SIG-M5 treated with dmso at 0.1 percent for 504 hours (cell line): ENCODE results near the gene TBXT.
"Not testable (repeated sequence)": the region's sequence is repeated elsewhere in the genome, so short reads cannot be mapped to it uniquely, and the experiment has no call there.

Experiments used
- DNase-seq: peaks from one replicate; lab custom pipeline; 2025; ENCODE audit not compliant: unreplicated experiment; lab: John Stamatoyannopoulos, UW

TBXT gene, protein sequence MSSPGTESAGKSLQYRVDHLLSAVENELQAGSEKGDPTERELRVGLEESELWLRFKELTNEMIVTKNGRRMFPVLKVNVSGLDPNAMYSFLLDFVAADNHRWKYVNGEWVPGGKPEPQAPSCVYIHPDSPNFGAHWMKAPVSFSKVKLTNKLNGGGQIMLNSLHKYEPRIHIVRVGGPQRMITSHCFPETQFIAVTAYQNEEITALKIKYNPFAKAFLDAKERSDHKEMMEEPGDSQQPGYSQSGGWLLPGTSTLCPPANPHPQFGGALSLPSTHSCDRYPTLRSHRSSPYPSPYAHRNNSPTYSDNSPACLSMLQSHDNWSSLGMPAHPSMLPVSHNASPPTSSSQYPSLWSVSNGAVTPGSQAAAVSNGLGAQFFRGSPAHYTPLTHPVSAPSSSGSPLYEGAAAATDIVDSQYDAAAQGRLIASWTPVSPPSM

DNA sequence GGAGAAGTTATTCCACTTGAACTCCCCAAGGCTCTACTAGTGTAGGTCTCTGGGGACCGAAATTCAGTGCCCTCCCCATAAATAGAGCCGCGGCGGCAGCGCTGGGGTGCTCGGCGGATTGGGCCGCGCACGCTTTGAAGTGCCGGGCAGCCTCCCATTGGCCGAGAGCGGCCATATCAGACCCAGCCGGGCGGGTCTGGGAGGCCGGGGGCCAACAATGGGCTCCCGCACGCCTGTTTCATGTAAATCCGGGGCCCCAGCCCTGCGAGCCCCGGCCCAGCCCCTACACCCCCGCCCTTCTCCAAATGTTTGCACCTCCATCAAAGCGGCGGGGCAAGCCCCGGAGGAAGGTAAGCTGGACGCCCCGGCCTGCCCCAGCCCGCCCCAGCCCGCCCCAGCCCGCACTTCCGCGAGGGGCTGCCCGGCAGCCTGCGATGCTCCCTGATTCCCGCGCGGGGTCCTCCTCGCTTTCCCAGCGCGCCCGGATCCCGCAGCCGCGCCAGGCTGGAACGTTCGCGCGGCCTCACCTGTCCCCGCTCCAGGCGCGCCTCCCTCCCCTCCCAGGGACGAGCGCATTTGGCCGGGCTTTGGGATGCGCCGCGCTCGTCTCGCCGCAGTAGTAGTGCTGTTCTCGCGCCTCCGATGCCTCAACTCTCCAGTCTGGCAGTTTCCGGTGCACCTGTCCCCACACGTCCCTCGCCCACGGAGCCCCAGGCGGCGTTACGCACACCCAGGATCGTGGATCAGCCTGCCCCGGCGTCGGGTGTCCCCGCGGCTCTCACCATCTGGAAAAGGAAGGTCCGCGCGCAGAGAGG, at the start of gene TBXT:
Gene TBXT (minus strand): TSS at position 51 of the 815 bp plus-strand sequence. CDS start 260 bp downstream, outside the sequence.
- DNase-seq: no peak

DNA sequence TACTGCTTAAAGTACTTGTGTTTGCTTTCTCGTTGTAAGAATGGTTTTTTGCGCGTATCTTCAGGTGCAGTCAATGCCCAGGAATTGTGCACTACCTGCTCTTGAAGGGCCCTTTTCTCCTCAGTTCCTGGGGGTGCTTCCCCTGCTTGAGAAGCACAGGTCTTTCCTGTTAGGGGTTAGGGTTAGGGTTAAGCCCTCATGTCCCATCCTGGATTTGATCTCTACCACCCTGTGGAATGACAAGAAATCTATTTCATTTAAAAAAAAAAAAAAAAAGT, 39.6 kb upstream of the TBXT start:
- no peak for DNase-seq

GRCh38 chr6:166206510-166207283, 39.0 kb upstream of the TBXT start:
- DNase-seq: no peak

- DNase-seq: no peak
Observed at GRCh38 chr6:166206066-166206465, 38.4 kb upstream of the TBXT start.

DNA sequence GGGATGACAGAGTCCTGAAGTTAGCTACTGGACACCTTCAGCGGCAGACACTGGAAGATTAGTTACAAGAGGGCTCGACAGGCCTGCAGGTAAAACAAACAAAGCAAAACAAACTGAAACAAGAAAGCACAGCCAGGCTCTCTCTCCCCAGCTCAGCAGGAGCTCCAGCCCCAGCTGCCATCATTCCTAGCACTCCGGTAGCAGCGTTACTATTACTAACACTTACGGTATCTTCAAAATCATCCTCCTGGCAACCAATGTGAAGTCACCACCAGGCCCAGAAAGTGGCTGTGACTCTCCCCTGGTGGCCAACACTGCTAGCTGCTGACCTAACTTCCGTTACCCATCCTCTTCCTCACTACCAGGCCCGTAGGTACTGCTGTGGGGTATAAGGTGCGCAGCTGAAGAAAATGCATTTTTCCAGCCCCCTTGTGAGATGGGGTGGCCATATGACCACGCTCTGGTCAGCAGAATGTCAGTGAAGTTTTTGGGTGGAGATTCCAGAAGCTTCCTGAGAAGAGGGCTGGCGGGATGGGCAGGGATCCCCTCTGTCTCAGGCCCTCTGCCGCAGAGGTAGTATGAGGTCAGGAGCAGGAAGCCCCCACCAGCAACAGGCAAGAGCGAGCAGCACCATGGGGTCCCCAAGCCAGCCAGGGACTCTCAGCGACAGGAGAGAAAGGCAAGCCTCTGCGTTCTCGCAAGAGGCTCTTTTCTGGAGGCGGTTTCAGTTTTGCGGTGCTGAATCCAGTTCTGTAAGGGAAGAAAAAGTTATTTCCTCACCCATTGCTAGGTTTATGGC, 37.4 kb upstream of the TBXT start:
- no peak for DNase-seq

DNA sequence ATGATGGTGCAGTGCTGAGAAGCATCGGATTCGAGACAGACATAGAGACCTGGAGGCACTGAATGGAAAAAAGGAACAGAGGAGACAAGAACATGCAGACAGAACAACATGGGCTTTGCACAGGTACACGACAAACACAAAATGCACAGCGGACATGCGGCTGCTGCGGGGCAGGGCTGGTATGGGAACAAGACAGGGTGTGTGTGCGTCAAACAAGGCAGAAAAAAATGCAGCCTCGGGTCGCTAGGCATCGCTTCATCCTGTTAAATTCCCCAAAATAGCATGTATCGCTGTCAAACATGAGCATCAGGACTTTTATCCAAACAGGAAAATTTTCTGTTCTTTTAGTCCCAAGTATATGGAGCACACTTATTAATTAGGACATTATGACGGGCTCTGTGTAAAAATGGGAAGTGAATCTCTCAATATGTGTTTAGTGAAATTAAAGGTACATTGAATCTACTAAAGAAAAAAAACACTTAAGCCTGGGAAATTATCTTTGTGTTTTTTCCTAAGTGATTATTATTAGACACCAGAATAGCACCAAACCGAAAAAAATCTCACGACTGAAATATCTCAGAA, 36.1 kb upstream of the TBXT start:
- no peak for DNase-seq

GRCh38 chr6:166203003-166203640, 35.5 kb upstream of the TBXT start:
- DNase-seq: no peak

- DNase-seq: no peak
Observed at GRCh38 chr6:166202321-166202733, 34.7 kb upstream of the TBXT start.

GRCh38 chr6:166201878-166202277, 34.2 kb upstream of the TBXT start:
- DNase-seq: no peak

DNA sequence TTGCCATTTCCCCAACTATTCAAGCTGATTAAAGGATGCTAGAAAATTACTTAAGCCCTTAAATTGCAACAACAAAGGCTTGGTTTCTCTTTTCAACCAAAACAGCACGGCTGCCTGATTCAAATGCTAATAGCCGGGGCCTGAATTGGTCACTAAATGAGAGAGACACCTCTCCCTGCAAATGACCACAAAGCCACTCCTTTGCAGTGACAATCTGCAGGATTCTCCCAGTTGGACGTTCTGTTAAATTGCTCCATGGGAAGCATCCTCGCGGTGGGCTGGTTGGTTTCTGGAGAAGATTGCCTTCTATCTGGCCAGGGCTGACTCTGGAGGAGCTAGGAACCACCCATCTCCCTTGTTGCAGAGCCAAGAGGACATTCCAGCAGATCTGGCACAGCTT, 29.7 kb upstream of the TBXT start:
- DNase-seq: no peak

DNA sequence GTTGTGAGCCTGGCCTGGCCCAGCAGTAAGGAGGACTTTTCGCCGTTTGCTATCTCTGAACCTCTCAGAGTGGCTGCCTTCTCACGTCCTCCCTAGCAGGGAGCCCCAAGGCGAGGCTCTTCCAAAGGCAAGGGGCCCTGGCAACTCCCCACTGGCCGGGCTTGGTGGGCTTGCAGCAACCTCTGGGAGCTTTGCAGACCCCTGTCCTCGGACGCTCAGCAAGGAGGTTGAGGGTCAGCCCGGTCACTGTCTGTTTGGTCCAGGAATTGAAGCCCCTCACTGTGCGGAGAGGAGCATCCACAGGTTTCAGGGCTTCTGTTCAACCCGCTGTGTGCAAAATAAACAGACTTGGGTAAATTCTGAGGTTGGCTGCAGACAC, 28.2 kb upstream of the TBXT start:
- no peak for DNase-seq

DNA sequence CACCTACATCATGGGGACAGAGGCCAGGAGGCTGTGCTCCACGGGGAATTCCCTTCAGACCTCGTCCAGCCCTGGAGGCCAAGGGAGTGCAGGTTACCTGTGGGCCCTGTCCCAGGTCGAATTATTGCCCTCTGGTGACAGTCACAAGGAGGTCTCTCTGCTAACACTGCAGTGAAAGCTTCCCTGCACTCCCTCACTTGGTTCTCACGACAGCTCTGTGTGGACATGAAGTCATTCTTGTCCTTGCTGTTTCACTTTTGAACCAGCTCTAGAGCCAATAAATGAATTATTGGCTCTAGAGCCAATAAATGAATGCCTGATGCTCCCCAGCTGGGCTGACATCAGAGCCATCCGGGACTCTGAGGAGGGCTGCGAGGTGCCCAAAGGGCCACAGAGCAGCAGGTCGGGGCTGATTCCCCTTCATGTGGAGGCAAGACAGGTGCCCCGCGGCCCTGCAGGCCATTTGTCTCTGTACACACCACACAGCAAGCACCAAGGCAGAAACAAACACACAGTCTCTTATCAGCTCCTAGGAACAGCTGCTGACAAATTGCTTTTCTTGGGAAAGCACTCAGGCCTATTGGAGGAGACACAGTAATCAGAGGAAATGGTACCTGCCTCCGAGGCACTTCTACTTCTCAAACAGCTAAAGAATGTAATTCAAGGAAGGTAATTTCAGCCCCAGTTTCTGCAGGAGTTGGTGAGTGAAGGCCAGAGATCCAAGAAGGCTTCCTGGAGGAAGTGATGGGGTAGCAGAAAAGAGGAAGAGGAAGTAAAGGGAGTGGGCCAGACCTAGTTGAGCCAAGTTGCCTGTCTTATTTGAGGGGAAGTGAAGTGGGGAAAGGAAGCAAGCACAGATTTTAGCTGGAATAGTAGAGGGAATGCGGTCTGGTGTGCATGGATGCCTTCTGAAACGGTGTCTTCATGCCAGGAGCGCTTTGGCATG, 27.5 kb upstream of the TBXT start:
- peak; percentile 30 for DNase-seq

DNA sequence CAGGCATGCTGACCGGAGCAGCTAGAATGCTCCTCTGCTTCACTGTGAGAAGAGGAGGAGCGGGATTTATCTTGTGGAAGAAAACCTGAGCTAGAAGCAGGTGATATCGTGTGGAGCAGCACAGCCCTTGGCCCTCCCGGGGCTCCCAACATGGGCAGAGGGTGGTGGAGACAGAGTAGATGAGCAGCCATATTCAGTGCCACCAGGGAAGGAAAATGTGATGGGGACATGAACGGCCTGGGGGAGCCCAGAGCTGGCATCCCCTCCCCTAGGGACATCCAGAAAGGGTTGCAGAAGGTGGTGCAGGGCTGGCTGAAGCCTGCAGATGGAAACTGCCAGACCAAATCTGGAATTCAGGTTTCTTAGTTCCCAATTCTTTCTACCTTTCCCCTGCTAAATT, 24.9 kb upstream of the TBXT start:
- no peak for DNase-seq

GRCh38 chr6:166192136-166192535, 24.5 kb upstream of the TBXT start:
- no peak for DNase-seq

DNA sequence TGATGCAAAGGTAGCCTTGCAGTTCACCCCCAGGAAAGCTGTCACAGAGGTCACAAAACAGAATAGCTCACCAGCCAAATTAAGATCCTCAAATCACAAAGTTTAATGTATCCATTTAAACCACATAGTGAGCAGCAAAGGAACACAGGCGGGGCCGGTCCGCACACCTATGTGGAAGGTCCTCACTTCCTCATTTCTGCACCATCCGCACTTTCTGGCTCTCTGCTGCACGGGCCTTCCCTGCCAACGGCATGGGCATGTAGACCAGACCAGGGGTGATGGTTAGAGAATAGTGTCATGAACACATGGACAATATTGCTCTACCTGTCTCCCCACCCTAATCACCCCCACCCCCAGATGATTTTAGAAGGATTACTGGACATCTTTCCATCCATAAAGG, 12.1 kb upstream of the TBXT start:
- DNase-seq: no peak

DNA sequence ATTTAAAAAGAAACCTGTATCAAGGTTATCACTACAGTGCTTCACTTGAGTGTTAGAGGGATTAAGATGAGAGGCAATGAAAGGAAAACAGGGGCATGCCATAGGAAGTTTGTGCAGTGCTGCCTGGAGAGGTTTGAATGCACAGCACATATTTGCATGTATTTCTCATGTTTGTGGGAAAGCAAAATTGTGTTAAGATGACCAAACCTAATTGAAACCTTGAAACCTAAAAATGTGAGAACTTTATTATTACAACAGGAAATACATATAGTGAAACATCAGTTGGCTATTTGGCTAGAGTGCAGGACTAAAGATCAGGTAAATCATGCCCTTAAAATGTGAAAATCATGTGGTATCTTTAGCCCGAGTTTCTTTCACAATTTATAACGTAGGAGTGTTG, 8.5 kb upstream of the TBXT start:
- DNase-seq: no peak

- DNase-seq: not testable (repeated sequence)
Observed at GRCh38 chr6:166175093-166175492, 7.4 kb upstream of the TBXT start.

DNA sequence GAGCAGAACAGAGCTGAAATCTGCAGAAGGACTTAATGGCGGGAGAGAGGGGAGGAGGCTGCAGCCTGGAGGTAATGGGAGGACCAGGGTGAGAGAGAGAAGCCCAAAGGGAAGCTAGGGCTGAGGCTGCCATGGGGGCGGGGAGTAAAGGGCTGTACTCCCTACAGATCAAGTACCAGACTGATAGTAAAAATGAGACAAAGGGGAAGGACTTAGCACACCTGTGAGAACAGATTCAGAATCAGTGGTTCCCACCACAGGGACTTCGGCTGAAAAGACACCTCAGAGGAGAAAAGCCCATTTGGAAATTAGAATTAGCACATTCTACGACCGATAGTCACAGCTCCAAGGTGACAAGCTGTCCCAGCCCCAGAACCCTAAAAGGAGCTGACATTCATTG, 6.4 kb upstream of the TBXT start:
- DNase-seq: no peak
